ENCODE data around the gene AKIP1.

DNA sequence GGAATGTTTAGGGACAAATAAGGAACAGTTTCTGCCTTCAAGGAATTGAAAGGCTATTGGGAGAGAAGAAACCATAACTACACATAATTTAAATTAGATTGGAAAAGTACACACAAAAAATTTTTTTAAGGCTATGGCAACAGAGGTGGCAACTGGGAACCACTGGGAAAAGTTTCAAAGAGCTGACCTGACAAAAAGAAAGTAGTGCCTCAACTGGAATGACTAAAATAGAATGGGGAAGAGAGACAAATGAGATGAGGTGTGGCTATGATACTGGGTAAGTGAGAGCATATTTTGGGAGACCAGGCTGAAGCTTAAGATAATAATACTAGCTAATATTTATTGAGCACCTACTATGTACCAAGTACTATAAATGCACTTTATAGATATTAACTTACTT is 2.9 kb upstream of the AKIP1 start:
- TF ChIP-seq, protein P1, sequence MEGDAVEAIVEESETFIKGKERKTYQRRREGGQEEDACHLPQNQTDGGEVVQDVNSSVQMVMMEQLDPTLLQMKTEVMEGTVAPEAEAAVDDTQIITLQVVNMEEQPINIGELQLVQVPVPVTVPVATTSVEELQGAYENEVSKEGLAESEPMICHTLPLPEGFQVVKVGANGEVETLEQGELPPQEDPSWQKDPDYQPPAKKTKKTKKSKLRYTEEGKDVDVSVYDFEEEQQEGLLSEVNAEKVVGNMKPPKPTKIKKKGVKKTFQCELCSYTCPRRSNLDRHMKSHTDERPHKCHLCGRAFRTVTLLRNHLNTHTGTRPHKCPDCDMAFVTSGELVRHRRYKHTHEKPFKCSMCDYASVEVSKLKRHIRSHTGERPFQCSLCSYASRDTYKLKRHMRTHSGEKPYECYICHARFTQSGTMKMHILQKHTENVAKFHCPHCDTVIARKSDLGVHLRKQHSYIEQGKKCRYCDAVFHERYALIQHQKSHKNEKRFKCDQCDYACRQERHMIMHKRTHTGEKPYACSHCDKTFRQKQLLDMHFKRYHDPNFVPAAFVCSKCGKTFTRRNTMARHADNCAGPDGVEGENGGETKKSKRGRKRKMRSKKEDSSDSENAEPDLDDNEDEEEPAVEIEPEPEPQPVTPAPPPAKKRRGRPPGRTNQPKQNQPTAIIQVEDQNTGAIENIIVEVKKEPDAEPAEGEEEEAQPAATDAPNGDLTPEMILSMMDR (IDR thresholded peaks at IDR 0.05) = no peak
- TF ChIP-seq POLR2AphosphoS5 (IDR thresholded peaks at IDR 0.05; ENCODE audit: insufficient read depth in 1 of 2, low read depth in 1 of 2) = no peak

Data from vagina (tissue), 2 donors.